HG02885 (cell line): Measurements from ENCODE around the gene ZNF385A.

Experiments
- ATAC-seq: cut with Tn5 transposase; IDR thresholded peaks from one replicate; pipeline ENCODE4 v1.9.1; 2021; ENCODE audit warnings: mild to moderate bottlenecking; ENCODE audit not compliant: unreplicated experiment, poor library complexity

The ZNF385A gene

GRCh38 chr12:54394281-54394719 lies 9.8 kb upstream of the ZNF385A start:
- no peak for ATAC-seq

- ATAC-seq = no peak
Measured at GRCh38 chr12:54393743-54394142, 9.2 kb upstream of the ZNF385A start.

GRCh38 chr12:54393207-54393609 lies 8.7 kb upstream of the ZNF385A start:
- ATAC-seq = no peak

DNA sequence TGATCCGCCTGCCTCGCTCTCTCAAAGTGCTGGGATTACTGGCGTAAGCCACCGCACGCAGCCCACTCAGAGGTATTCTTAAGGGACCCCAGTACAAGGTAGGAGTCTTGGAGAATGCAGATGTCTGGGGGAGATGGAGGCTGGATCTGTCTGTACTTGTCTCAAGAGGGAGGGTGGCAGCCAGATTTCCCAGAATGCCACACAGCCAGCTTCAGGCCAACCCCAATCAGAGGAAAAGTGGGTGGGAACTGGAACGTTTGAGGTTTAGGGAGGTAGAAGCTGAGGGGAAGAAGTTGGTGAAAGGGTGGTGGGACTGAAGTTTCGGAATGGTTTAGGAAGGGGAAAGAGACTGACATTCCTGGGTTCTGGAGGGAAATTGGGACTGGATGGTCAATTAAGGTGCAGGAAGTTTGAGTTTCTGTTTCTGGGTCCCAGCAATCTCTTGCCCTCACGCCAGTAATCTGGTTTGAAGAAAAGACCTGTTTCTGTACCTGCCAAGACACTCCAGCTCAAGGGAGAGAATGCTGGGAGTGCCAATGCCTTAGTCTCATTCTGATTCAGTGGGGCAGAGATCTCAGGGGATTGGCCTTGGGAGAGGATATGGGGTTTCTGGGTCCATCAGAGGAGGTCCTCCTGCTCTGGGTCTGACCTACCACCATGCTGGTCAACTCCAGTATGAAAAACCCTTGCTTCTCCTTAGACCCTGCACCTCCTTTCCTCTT lies 8.1 kb upstream of the ZNF385A start:
- ATAC-seq = no peak

DNA sequence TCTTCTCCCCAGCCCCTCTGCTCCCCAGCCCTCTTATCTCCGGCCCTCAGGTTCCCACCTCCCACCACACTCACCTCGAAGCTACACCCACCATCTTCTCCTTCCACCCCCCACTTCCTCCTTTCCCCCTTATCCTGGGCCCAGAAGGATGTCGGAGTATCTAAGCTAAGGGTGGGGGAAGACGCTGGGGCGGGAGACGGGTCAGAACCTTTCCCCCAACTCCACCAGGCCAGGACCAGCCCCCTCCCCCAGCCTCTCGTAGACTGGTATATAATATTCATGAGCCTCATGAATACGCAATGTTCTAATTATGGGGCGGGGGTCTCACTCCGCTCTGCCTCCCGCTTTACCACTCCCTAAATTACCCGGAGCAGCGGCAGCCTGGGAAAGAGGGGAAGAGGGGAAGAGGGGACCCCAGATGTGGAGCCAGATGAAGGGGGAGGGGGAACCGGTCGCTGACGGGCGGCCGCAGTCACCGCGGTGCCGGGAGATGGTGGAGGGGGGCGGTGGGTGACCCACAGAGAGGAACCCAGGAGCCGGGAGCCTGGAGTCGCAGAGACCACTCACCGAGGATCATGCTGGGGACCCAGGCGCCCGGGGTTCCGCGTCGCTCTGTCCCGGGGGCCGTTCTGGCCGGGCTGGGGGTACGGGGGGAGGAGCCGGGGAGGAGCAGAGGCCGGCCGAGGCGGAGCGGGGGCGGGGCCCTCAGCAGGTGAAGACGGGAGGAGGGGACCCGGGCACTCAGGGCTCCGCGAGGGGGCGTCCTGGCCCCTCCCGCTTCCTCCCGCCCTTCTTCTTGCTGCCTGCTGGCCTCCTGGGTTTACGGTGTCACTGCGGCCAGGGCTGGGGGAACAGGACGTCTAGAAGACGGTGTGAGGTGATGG lies 6.4 kb upstream of the ZNF385A start:
- peak; percentile 51 for ATAC-seq

DNA sequence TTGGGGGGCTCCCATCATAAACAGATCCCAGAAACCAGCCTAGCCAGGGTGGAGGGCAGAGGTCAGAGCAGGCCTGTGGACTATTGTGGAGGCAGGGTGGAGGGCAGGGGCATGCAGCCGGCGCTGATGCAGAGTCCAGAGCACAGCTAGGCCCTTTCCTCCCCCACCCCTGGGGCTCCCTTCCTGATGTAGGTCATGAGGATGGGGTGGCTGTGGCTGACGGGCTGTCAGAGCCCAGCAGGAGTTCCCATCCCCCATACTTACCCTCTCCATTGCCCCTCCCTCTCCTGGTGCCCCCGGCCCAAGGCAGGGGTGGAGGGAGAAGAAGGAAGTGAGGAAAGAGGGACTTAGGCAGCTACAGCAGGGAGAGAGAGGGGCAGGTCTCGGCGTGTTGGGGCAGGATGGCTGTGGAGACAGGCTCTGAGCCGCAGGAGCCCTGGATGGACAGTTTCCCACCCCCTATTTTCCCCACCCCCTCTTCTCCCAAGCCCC lies 5.7 kb upstream of the ZNF385A start:
- ATAC-seq = no peak

GRCh38 chr12:54389607-54390175 lies 5.2 kb upstream of the ZNF385A start:
- no peak for ATAC-seq

GRCh38 chr12:54389134-54389508 lies 4.6 kb upstream of the ZNF385A start:
- ATAC-seq = no peak

DNA sequence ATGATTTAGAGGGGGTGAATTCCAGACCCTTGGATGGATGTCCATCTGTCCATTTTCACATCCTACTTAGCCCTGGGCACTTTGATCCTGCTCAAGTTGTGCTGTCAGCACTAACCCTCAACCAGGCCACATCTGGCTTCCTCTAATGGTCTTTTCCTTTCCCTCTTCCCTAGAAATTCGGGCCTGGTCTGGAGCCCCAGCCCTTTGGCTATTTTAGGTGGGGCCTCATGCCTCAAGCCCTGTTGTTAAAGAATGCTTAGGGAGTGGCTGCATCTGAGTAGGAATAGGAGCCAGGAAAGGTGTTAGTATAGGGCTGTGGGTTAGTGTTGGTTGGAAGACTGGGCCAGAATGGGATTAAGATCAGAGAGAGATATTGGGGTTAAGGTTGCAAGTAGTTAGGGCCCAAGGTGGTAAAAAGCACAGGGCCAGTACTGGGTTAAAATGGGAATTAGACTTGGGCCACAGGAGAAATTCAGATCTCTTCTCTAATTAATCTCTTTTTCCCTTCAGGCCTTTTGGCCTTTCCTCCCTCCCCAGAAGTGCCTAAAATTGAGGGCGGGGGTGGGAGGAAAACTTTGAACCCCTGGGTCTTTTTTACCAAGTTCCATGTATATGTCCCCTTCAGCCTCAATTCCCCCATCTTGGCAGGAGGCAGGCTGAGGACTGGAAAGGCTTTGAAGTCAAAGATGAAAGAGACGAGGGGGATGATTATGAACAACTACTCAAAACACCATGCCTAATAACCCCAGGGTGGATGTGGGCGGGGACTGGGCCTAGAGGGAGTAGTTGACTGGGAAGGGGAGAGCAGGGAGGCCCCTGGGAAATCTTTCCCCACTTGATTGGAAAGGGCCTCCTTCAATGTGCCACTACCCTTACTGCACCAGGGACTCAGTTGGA lies 4.0 kb upstream of the ZNF385A start:
- ATAC-seq = no peak

GRCh38 chr12:54387114-54387467 lies 2.6 kb upstream of the ZNF385A start:
- no peak for ATAC-seq

- ATAC-seq = no peak
Measured at GRCh38 chr12:54386403-54387113, 2.0 kb upstream of the ZNF385A start.

GRCh38 chr12:54385251-54385914 lies 850 bp upstream of the ZNF385A start:
- ATAC-seq = peak; percentile 78

GRCh38 chr12:54383041-54383609 lies 1.4 kb downstream of the ZNF385A start:
- no peak for ATAC-seq

GRCh38 chr12:54381136-54381535 lies 3.4 kb downstream of the ZNF385A start:
- ATAC-seq = no peak

DNA sequence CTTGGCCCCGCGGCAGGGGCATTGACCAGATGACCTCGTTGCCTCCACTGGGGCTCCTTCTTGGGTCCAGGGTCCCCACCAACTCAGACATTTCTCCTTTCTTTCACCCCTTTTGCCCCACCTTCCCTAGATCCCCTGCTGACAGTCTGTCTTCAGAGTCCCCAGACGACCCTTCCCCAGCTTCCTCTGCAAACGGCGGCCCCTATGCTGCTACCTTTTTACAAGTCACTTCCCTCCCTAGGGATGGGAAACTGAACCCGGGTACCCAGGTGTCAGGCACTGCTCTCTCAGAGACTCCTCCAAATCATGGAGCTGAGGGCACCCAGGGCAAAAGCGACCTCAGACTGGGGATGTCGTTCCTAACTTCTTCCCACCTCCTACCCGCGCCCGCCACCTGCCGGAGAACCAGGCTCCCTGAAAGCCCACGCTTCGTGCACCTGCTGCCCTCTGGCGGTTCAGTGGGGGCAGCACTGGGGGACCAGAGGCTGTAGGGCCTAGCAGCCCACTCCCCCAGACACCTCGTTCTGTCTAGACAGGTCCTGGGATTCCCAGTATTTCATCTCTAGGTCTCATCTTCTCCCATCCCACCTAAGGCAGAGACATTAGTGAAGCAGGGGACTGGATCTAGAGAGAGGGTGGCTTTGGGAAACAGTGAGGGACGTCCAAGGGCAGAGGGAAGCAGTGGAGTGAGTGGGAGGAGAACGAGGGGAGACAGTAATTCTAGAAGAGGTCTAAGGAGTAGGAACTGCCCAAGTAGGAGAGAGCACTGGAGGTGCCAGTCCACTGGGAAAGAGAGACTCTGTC lies 4.9 kb downstream of the ZNF385A start:
- peak; percentile 79 for ATAC-seq

GRCh38 chr12:54378796-54379397 lies 5.6 kb downstream of the ZNF385A start:
- peak; percentile 68 for ATAC-seq

DNA sequence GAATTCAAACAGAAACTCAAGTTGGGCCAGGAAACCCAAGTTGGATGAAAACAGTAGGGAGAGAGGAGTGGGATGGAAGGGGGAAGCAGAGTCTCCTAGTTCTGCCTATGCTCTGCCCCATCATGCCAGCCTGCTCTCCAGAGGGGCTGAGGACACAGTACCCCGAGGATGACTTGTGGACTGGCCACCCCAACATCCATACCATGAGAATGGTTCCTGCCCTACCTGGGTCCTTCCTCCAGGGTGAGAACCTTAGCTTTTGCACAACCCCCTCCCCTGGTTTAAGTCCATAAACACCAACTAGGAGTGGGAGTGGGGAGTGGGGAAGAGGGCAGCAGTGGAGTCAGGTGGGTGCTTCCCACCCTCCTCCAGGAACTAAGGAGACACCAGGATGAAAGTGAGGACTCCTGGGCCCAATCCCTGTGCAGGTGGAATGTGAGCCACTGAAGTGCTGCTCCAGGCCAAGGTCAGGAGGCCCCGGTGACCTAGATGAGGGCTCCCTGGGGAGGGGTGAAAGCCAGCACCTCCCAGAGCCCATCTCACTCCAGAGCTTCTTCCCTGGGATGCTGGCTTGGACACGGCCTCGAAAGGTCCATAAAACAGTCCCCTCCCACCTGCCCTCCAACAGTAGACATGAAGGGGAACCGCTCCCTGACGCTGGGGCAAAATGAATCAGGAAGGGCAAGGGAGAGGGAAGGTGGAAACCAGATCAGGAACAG lies 6.6 kb downstream of the ZNF385A start:
- no peak for ATAC-seq
